IMR-90 (cell line): ENCODE results near the gene KCNJ16. TPM values are rescaled to one million over a fixed set of nuclear protein-coding genes. Genes with fewer than 3 reads are reported as not detected.
A peak's percentile ranks its signal among the peaks of the same experiment; 100 is the strongest.

Experiments used
- ATAC-seq: fragments of 200-7000 bp; cut with Tn5 transposase; 2 replicates; pipeline ENCODE4 v1.9.1; 2020; ENCODE audit warnings: low read depth, mild to moderate bottlenecking, moderate library complexity
- BruUV-seq: library from RNA; stranded (reverse); fragments of 400-500 nt; replicated peaks from 2 replicates; lab custom pipeline; 2021; lab: Mats Ljungman, UMichigan
- CTCF ChIA-PET: fragments of 300-600 bp; formaldehyde crosslinking; extraction: SDS; loops from one replicate; lab custom pipeline; 2021; ENCODE audit warnings: antibody characterized with exemption; lab: Yijun Ruan, JAX
- POLR2A ChIA-PET: fragments of 300-600 bp; sonication (Branson Sonifier 250); formaldehyde crosslinking; loops from one replicate; lab custom pipeline; 2022; ENCODE audit warnings: antibody characterized with exemption; ENCODE audit not compliant: unreplicated experiment; lab: Charles Lee
- DNase-seq: peaks from one replicate; pipeline ENCODE4 v3.0.0; 2013
- H2AFZ ChIP-seq: replicated peaks from 2 replicates; pipeline ENCODE3; 2013; ENCODE audit warnings: low read length, mild to moderate bottlenecking; ENCODE audit not compliant: poor library complexity
- H2AK5ac ChIP-seq: 2 replicates; pipeline ENCODE4 v1.6.1; 2013; ENCODE audit warnings: low read depth, low read length, inconsistent platforms
- H2AK9ac ChIP-seq: replicated peaks from 2 replicates; pipeline ENCODE3; 2013; ENCODE audit warnings: mild to moderate bottlenecking, low read depth, low read length, moderate library complexity; ENCODE audit not compliant: poor library complexity
- H2BK120ac ChIP-seq: 2 replicates; pipeline ENCODE4 v1.6.1; 2013; ENCODE audit warnings: low read depth, low read length, inconsistent platforms
- H2BK15ac ChIP-seq: 3 replicates; pipeline ENCODE4 v1.6.1; 2013; ENCODE audit warnings: low read depth, low read length, inconsistent platforms
- H2BK20ac ChIP-seq: 2 replicates; pipeline ENCODE4 v1.6.1; 2013; ENCODE audit warnings: low read depth, mild to moderate bottlenecking, inconsistent platforms, low read length, moderate library complexity
- H2BK5ac ChIP-seq: 2 replicates; pipeline ENCODE4 v1.6.1; 2013; ENCODE audit warnings: mild to moderate bottlenecking, low read depth, low read length, inconsistent platforms; ENCODE audit not compliant: poor library complexity, severe bottlenecking
- H3K14ac ChIP-seq: replicated peaks from 2 replicates; pipeline ENCODE4 v1.6.1; 2013; ENCODE audit warnings: low read depth, low read length, inconsistent platforms
- H3K18ac ChIP-seq: 2 replicates; pipeline ENCODE4 v1.6.1; 2013; ENCODE audit warnings: low read depth, low read length, control low read depth
- H3K23ac ChIP-seq: 2 replicates; pipeline ENCODE4 v1.6.1; 2013; ENCODE audit warnings: low read depth, low read length, inconsistent platforms
- H3K27ac ChIP-seq: 2 replicates; pipeline ENCODE4 v1.5.1; 2013; ENCODE audit warnings: mild to moderate bottlenecking, control low read depth, low read length; ENCODE audit not compliant: insufficient read depth
- H3K27me3 ChIP-seq: 2 replicates; pipeline ENCODE4 v1.6.1; 2013; ENCODE audit warnings: low read length; ENCODE audit not compliant: control insufficient read depth, insufficient read depth
- H3K36me3 ChIP-seq: 2 replicates; pipeline ENCODE4 v1.6.1; 2013; ENCODE audit warnings: low read length, mixed read lengths; ENCODE audit not compliant: control insufficient read depth, insufficient read depth
- H3K4ac ChIP-seq: 2 replicates; pipeline ENCODE4 v1.6.1; 2013; ENCODE audit warnings: low read depth, low read length, inconsistent platforms
- H3K4me1 ChIP-seq: 2 replicates; pipeline ENCODE4 v1.6.1; 2013; ENCODE audit warnings: low read length, mixed read lengths; ENCODE audit not compliant: control insufficient read depth, insufficient read depth
- H3K4me2 ChIP-seq: 2 replicates; pipeline ENCODE4 v1.6.1; 2013; ENCODE audit warnings: low read depth, mild to moderate bottlenecking, control low read depth, low read length, moderate library complexity
- H3K4me3 ChIP-seq: 2 replicates; pipeline ENCODE4 v1.5.1; 2013; ENCODE audit warnings: low read depth, mild to moderate bottlenecking, control low read depth, low read length, moderate library complexity; ENCODE audit not compliant: insufficient read depth
- H3K56ac ChIP-seq: 2 replicates; pipeline ENCODE4 v1.6.1; 2013; ENCODE audit warnings: low read length, inconsistent platforms; ENCODE audit not compliant: insufficient read depth; ENCODE audit errors: extremely low read depth
- H3K79me1 ChIP-seq, 2 experiments: 2 replicates each; pipeline ENCODE4 v1.6.1; 2013; ENCODE audit warnings: low read length in 2 of 2, inconsistent platforms in 1 of 2, low read depth in 1 of 2
- H3K9ac ChIP-seq: 2 replicates; pipeline ENCODE4 v1.6.1; 2013; ENCODE audit warnings: low read depth, low read length, control low read depth
- H3K9me1 ChIP-seq: 2 replicates; pipeline ENCODE4 v1.6.1; 2013; ENCODE audit warnings: low read length, inconsistent platforms; ENCODE audit not compliant: insufficient read depth
- H3K9me3 ChIP-seq: 2 replicates; pipeline ENCODE4 v1.6.1; 2013; ENCODE audit warnings: low read length; ENCODE audit not compliant: control insufficient read depth, insufficient read depth
- H4K20me1 ChIP-seq: 2 replicates; pipeline ENCODE4 v1.6.1; 2013; ENCODE audit warnings: low read length, inconsistent platforms; ENCODE audit not compliant: insufficient read depth
- H4K5ac ChIP-seq: 2 replicates; pipeline ENCODE4 v1.6.1; 2013; ENCODE audit warnings: mild to moderate bottlenecking, low read depth, low read length, control low read depth
- H4K8ac ChIP-seq, 2 experiments: 2 replicates each; pipeline ENCODE4 v1.6.1; 2013; ENCODE audit warnings: low read depth in 2 of 2, low read length in 2 of 2, control low read depth in 1 of 2, inconsistent platforms in 1 of 2
- H4K91ac ChIP-seq: 2 replicates; pipeline ENCODE4 v1.6.1; 2013; ENCODE audit warnings: low read depth, low read length, inconsistent platforms; ENCODE audit not compliant: insufficient read depth
- MAFK ChIP-seq: IDR thresholded peaks from 2 replicates; pipeline ENCODE4 v1.6.1; 2012; ENCODE audit warnings: low read depth, low read length, improper control_type of control experiment
- NFE2L2 ChIP-seq: fragments of 150-350 bp; IDR thresholded peaks from 2 replicates; pipeline ENCODE4 v1.6.1; 2016; ENCODE audit warnings: low read depth, mild to moderate bottlenecking, low read length
- RCOR1 ChIP-seq: IDR thresholded peaks from 2 replicates; pipeline ENCODE4 v1.6.1; 2012; ENCODE audit warnings: mild to moderate bottlenecking, low read length, improper control_type of control experiment; ENCODE audit not compliant: insufficient replicate concordance
- RFX5 ChIP-seq: IDR thresholded peaks from 2 replicates; pipeline ENCODE4 v1.8.0; 2012; ENCODE audit warnings: low read depth, mild to moderate bottlenecking, low read length, moderate library complexity
- USF2 ChIP-seq: fragments of 150-350 bp; IDR thresholded peaks from 2 replicates; pipeline ENCODE4 v1.6.1; 2017; ENCODE audit warnings: mild to moderate bottlenecking, antibody characterized with exemption, low read length, low read depth
- WGBS, 2 experiments: methylation state at CpG; one replicate each; pipeline versions ENCODE4 v1.1.5 to v1.1.7; 2013; ENCODE audit warnings: missing lambda C conversion rate in 2 of 2; ENCODE audit not compliant: insufficient read length in 1 of 2; ENCODE audit errors: extremely low coverage in 2 of 2; 5-methylcytosine and 5-hydroxymethylcytosine counted together
- dilution Hi-C: fragments of 300-500 bp; cut with HindIII; formaldehyde crosslinking; loops from one replicate; pipeline ENCODE4 v1.14.3; 2018; ENCODE audit warnings: low sequenced_read_pairs; ENCODE audit not compliant: unreplicated experiment
- in situ Hi-C: fragments of 300-500 bp; cut with MboI; formaldehyde crosslinking; loops from 3 replicates; pipeline ENCODE4 v1.14.3; 2019; ENCODE audit warnings: low sequenced_read_pairs, inconsistent platforms, mixed read lengths
- intact Hi-C: fragments of 100-400 bp; cut with micrococcal nuclease; formaldehyde crosslinking; loops from 2 replicates; pipeline ENCODE4 v1.10.0; 2022
- polyA plus RNA-seq, 3 experiments: library from polyadenylated mRNA; depleted of rRNA; stranded (reverse); fragments of >200 nt; gene quantifications; 2 replicates each; pipeline ENCODE4 v1.2.3, GENCODE V29; 2012; ENCODE audit warnings: low replicate concordance in 1 of 3
- total RNA-seq: library from RNA; depleted of rRNA; stranded (reverse); fragments of >200 nt; gene quantifications from 2 replicates; pipeline ENCODE4 v1.2.3, GENCODE V29; 2012

The KCNJ16 gene
- total and polyA plus RNA-seq, 2 of the 4 experiments (the other 2 are of a cell fraction): not detected

GRCh38 chr17:70078994-70079531 is 4.0 kb downstream of the KCNJ16 start:
- no peaks in the 10 kb centered on the region for H3K9me3 ChIP-seq
- no peak overlapping the region for H2AK5ac ChIP-seq
- no peak overlapping the region for H3K14ac ChIP-seq
- BruUV-seq: no TSS peak
- in situ Hi-C loops (no loop called here), intact Hi-C loops (no loop called here), dilution Hi-C loops (no loop called here)
- H3K9me1 ChIP-seq: no peaks in the 10 kb centered on the region
- TF ChIP-seq NFE2L2: no peak
- no peak for TF ChIP-seq RFX5
- no peak for TF ChIP-seq RCOR1
- TF ChIP-seq USF2: no peak
- TF ChIP-seq MAFK: peak; percentile 37; the same call in 1 of the 2 replicates
- no peak overlapping the region for H2AFZ ChIP-seq
- H3K9ac ChIP-seq: no peak overlapping the region
- H3K36me3 ChIP-seq: no peaks in the 10 kb centered on the region
- no peak overlapping the region for H4K8ac ChIP-seq
- H3K27me3 ChIP-seq: no peaks in the 10 kb centered on the region; the same call in 1 of the 2 replicates
- H3K23ac ChIP-seq: no peak overlapping the region
- no peak overlapping the region for H3K18ac ChIP-seq
- no peak overlapping the region for H3K4me2 ChIP-seq
- H2AK9ac ChIP-seq: no peak overlapping the region
- H3K79me1 ChIP-seq: no peaks in the 10 kb centered on the region
- H2BK20ac ChIP-seq: no peak overlapping the region
- no peak overlapping the region for H3K27ac ChIP-seq
- 0 out of 2 replicates have a peak, but pooled peaks cover 1% of the 10 kb centered on the region for H3K4me1 ChIP-seq
- ChIA-PET CTCF (no interaction called here), POLR2A (no interaction called here)
- no peak overlapping the region for H4K91ac ChIP-seq
- no peaks in the 10 kb centered on the region for H4K20me1 ChIP-seq
- no peak overlapping the region for H4K5ac ChIP-seq
- no peak overlapping the region for H2BK120ac ChIP-seq
- no peak overlapping the region for H3K4ac ChIP-seq
- 100% methylated on average over 2 of the region's 3 CpGs; no CpG with 5 or more reads in 1 of the 2 experiments for WGBS, 2 experiments
- ATAC-seq (no peak), DNase-seq (no peak)
- no peak overlapping the region for H3K56ac ChIP-seq
- H2BK5ac ChIP-seq: no peak overlapping the region
- no peak overlapping the region for H3K4me3 ChIP-seq
- no peak overlapping the region for H2BK15ac ChIP-seq
